ENCODE results near the gene CENPN. TPM values are rescaled to one million over a fixed set of nuclear protein-coding genes. Genes with fewer than 3 reads are reported as not detected.
A peak's percentile ranks its signal among the peaks of the same experiment; 100 is the strongest.

CENPN gene
- total and polyA plus RNA-seq, 2 of the 13 experiments (the other 11 are each of a cell fraction or from before 2014, with no cell fraction given) = 29.7 to 129 TPM

DNA sequence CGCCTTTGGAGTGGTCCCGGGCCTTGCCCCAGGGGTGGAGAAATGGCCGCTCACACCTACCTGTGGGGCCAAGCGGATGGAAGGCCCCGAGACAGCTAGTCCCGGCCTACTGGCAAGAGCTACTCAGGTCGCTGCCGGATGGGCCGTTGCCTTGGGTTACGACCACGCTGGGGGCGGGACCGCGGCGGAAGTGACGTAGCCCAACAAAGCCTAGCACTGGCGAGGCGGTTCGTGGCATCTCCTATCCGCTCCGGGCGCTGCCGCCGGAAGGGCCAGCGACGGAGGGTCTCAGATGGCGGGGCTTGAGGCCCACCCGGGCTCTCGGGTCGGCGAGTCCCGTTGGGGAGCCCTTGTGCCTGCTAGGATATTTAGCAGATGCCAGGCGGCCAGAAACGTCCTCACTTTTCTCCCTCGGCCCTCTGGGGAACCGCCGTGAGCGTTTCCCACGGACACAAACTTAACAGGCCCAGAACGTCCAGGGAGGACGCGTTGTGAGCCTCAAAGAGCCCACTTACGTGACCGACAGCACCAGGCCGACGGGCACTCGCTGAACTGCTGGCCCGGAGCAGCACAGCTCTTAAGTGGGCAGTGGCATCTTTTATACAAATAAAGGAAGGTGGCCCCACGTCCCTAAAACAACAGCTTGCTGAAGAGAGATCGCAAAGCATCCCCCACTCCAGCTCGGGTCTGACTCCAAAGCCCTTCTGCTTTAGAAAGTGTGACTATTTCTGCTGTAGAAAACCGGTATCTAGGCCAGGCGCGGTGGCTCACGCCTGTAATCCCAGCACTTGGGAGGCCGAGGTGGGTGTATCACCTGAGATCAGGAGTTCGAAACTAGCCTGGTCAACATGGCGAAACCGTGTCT lies 70.3 kb downstream of the CENPN start, which contains the start of gene C16orf46 (continued):
- TF ChIP-seq, protein P1, sequence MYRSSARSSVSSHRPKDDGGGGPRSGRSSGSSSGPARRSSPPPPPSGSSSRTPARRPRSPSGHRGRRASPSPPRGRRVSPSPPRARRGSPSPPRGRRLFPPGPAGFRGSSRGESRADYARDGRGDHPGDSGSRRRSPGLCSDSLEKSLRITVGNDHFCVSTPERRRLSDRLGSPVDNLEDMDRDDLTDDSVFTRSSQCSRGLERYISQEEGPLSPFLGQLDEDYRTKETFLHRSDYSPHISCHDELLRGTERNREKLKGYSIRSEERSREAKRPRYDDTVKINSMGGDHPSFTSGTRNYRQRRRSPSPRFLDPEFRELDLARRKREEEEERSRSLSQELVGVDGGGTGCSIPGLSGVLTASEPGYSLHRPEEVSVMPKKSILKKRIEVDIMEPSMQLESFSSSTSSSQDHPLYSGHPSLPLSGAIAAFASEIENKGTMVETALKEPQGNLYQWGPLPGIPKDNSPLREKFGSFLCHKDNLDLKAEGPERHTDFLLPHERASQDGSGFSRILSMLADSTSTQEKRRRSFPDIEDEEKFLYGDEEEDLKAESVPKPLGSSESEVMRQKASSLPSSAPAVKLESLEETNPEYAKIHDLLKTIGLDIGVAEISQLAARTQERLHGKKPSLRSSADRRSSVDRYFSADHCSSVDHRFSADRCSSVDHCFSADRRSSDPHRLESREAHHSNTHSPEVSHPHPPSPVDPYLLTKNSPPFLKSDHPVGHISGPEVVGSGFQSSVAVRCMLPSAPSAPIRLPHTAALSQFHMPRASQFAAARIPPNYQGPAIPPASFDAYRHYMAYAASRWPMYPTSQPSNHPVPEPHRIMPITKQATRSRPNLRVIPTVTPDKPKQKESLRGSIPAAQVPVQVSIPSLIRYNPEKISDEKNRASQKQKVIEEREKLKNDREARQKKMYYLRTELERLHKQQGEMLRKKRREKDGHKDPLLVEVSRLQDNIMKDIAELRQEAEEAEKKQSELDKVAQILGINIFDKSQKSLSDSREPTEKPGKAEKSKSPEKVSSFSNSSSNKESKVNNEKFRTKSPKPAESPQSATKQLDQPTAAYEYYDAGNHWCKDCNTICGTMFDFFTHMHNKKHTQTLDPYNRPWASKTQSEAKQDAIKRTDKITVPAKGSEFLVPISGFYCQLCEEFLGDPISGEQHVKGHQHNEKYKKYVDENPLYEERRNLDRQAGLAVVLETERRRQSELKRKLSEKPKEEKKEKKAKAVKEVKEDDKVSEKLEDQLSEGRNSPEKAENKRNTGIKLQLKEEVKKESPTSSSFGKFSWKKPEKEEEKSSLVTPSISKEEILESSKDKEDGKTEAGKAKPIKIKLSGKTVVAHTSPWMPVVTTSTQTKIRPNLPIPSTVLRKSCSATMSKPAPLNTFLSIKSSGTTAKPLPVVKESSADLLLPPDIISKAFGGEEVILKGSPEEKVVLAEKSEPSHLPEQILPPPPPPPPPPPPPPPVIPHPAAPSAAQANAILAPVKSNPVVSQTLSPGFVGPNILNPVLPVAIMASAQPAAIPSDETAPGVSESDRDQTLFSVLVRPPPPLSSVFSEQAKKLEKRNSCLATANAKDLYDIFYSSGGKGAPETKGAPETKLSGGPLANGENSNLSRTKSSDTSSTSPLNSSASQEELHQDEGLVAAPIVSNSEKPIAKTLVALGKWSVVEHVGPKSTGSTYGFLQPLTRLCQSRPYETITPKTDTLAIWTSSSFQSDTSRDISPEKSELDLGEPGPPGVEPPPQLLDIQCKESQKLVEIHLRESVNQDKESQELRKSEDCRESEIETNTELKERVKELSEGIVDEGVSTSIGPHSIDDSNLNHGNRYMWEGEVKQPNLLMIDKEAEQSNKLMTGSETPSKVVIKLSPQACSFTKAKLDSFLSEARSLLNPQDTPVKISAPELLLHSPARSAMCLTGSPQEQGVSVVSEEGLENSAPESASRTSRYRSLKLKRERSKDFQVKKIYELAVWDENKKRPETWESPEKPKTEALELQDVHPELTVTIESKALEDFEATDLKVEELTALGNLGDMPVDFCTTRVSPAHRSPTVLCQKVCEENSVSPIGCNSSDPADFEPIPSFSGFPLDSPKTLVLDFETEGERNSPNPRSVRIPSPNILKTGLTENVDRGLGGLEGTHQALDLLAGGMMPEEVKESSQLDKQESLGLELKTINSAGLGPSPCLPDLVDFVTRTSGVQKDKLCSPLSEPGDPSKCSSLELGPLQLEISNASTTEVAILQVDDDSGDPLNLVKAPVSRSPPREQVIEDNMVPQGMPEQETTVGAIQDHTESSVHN (CRISPR knock-in tag; IDR thresholded peaks at IDR 0.05) = peak; percentile 64; the same call in 1 of the 2 replicates
- TF ChIP-seq STAG1 (CRISPR knock-in tag; IDR thresholded peaks at IDR 0.05) (no peak), ZNF776 (CRISPR knock-in tag; IDR thresholded peaks at IDR 0.05) (peak; percentile 83; the same call in 1 of the 2 replicates), SP140L (CRISPR knock-in tag; IDR thresholded peaks at IDR 0.05; ENCODE audit: borderline replicate concordance) (no peak), BORCS8-MEF2B (CRISPR knock-in tag; IDR thresholded peaks at IDR 0.05) (peak; percentile 93), ZNF883 (CRISPR knock-in tag; IDR thresholded peaks at IDR 0.05; ENCODE audit: not compliant biosample characterization) (peak; percentile 77), ZNF747 (CRISPR knock-in tag; IDR thresholded peaks at IDR 0.05; ENCODE audit: borderline replicate concordance) (no peak), NFE2 (CRISPR knock-in tag; IDR thresholded peaks at IDR 0.05) (no peak), RBAK (CRISPR knock-in tag; IDR thresholded peaks at IDR 0.05) (no peak), ZNF232 (CRISPR knock-in tag; IDR thresholded peaks at IDR 0.05; ENCODE audit: borderline replicate concordance) (peak; percentile 95), MXD4 (CRISPR knock-in tag; IDR thresholded peaks at IDR 0.05) (peak; percentile 59), NRL (CRISPR knock-in tag; IDR thresholded peaks at IDR 0.05; ENCODE audit: borderline replicate concordance) (peak; percentile 18; the same call in 1 of the 2 replicates), CBX5 (CRISPR knock-in tag; IDR thresholded peaks at IDR 0.05; ENCODE audit: borderline replicate concordance) (peak; percentile 68; the same call in 1 of the 2 replicates), SOX13 (IDR thresholded peaks at IDR 0.05) (no peak; the same call in 1 of the 2 replicates), SOX13 (CRISPR knock-in tag; conservative IDR thresholded peaks at IDR 0.05 in 1 of 2, IDR thresholded peaks at IDR 0.05 in 1 of 2) (0 out of 4 replicates have a peak, but pooled peaks of 1 of the 2 experiments have one; percentile 22), ELF1 (CRISPR knock-in tag; IDR thresholded peaks at IDR 0.05) (peak; percentile 79), GFI1 (CRISPR knock-in tag; IDR thresholded peaks at IDR 0.05; ENCODE audit: borderline replicate concordance) (no peak), TMF1 (CRISPR knock-in tag; IDR thresholded peaks at IDR 0.05; ENCODE audit: low read depth) (peak; percentile 92; the same call in 1 of the 2 replicates), ZNF850 (CRISPR knock-in tag; conservative IDR thresholded peaks at IDR 0.05) (no peak)
- TF ChIP-seq, protein P2, sequence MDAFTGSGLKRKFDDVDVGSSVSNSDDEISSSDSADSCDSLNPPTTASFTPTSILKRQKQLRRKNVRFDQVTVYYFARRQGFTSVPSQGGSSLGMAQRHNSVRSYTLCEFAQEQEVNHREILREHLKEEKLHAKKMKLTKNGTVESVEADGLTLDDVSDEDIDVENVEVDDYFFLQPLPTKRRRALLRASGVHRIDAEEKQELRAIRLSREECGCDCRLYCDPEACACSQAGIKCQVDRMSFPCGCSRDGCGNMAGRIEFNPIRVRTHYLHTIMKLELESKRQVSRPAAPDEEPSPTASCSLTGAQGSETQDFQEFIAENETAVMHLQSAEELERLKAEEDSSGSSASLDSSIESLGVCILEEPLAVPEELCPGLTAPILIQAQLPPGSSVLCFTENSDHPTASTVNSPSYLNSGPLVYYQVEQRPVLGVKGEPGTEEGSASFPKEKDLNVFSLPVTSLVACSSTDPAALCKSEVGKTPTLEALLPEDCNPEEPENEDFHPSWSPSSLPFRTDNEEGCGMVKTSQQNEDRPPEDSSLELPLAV (CRISPR knock-in tag; conservative IDR thresholded peaks at IDR 0.05; ENCODE audit: low read depth) = no peak

All from HepG2 (cell line).